Measurements from ENCODE around the gene MRPL36. TPM values are rescaled to one million over a fixed set of nuclear protein-coding genes. Genes with fewer than 3 reads are reported as not detected.
"Not testable (repeated sequence)": the region's sequence is repeated elsewhere in the genome, so short reads cannot be mapped to it uniquely, and the experiment has no call there.

The MRPL36 gene
- total RNA-seq (2014; rRNA removed; shearing (Covaris generic)): 26.6 and 39.9 TPM in 2 replicates

DNA sequence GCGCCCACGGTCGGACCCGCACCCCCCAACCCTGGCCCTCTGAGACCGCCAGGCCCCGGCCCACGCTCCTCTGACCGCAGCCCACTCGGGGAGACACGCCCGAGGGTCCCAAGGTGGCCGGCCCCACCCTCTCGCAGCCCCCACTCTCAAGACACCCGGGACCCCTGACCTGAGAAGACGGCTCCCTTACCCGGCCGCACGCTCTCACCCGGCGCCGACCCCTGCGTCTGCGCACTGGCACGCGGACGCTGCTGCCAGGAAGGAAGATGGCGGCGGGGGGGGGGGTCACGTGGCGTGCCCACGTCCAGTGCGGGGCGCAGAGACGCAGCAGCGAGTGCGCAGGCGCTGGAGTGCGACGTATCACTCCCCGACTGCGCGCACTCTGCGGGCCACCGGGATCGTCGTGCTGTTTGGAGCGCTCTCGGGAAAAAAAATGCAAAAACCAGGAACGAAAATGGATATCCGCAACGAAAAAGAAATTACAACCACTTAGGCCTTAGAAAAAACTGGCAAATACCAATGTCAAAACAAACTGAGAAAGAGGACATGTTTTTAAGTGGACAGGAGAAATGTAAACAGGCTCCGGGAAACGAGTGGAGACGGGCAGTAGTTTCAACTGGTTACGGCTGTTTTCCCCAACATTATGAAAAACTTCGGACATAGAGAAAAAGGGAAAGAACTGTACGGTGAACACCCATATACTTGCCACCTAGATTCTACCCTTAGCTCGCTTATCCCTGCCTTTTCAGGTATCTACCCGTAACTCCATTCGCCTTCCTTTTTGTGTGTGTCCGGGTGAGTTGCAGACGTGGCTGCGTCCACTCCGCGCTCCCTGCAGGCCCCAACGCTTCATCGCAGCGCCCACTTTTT lies at the start of gene MRPL36:
TSS of gene MRPL36 (minus strand) at position 236 of the 870 bp plus-strand sequence. CDS start 902 bp downstream, outside the sequence.
- peak; percentile 95 for DNase-seq (ENCODE audit: low read depth)

- DNase-seq (ENCODE audit: low read depth): no peak
These were observed 48.0 kb upstream of the MRPL36 start for GRCh38 chr5:1847611-1848010.

DNA sequence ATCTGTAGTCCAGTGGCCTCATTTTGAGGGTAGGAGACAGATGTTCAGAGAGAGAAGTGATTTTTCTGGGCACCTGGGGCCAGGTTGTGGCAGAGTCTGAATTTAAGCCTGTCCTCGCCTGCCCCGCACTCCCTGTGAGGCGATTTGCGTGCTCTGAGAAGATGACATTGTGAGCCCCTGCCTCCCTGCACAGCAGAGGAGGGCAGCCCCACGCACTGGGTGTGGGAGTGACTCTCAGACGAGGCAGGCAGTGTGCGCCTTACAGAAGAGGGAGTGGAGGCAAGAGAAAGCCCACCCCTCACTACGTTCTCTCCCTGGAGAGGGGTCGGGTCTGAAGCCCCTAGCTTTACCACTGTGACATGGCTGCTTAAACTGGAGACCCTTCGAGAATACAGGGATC lies 47.4 kb upstream of the MRPL36 start:
- no peak for DNase-seq (ENCODE audit: low read depth)

DNA sequence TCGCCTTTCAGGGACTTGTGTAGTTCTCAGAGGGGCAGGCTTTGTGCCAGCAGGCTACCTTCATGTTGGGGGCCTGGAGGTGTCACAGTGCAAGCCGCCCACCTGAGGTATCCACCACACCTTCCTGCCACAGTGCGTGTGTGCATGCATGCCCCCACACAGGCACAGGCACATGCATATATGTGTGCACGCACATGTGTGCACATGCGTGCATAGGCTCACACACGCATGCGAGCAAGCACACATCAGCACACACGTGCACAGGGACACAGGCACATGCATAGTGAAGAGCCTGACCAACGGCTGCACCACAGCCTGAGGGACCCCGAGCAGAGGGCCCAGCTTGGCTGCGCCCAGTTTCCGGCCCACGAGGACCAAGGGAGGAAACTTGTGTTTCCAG lies 46.9 kb upstream of the MRPL36 start:
- no peak for DNase-seq (ENCODE audit: low read depth)

- no peak for DNase-seq (ENCODE audit: low read depth)
These were observed 46.1 kb upstream of the MRPL36 start for GRCh38 chr5:1845696-1846095.

DNA sequence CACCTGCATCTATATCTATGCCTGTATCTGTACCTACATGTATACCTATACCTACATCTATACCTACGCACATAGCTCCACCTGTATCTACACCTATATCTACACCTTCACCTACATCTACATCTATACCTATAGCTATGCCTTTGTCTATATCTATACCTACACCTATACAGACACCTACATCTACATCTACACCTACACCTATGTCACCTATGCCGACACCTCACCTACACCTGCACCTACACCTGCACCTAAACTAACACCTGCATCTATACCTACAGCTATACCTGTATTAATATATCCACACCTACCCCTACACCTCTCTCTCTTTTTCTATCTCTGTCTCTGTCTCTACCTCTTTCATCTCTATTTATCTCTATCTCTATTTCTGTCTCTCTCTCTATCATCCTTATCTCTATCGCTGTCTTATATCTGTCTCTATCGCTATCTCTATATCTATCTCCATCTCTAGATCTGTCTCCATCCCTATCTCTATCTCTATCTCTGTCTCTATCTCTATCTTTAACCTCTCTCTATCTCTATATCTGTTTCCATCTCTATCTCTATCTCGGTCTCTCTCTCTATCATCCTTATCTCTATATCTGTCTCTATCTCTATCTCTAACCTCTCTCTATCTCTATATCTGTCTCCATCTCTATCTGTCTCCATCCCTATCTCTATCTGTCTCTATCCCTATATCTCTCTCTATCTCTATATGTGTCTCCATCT lies 45.2 kb upstream of the MRPL36 start:
- DNase-seq (ENCODE audit: low read depth): no peak

DNA sequence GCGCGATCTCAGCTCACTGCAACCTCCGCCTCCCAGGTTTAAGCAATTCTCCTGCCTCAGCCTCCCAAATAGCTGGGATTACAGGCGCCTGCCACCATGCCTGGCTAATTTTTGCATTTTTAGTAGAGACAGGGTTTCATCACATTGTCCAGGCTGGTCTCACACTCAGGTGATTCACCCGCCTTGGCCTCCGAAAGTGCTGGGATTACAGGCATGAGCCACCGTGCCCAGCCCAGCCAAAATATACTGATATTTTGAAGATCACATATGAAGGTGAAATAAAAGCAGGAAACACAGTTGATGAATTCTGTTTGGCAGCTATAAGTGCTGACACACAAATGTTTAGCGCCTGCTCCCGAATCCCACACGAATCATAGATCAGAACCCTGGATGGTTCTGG lies 44.1 kb upstream of the MRPL36 start:
- DNase-seq (ENCODE audit: low read depth): not testable (repeated sequence)

- DNase-seq (ENCODE audit: low read depth): no peak
These were observed 42.6 kb upstream of the MRPL36 start for GRCh38 chr5:1842004-1842819.

DNA sequence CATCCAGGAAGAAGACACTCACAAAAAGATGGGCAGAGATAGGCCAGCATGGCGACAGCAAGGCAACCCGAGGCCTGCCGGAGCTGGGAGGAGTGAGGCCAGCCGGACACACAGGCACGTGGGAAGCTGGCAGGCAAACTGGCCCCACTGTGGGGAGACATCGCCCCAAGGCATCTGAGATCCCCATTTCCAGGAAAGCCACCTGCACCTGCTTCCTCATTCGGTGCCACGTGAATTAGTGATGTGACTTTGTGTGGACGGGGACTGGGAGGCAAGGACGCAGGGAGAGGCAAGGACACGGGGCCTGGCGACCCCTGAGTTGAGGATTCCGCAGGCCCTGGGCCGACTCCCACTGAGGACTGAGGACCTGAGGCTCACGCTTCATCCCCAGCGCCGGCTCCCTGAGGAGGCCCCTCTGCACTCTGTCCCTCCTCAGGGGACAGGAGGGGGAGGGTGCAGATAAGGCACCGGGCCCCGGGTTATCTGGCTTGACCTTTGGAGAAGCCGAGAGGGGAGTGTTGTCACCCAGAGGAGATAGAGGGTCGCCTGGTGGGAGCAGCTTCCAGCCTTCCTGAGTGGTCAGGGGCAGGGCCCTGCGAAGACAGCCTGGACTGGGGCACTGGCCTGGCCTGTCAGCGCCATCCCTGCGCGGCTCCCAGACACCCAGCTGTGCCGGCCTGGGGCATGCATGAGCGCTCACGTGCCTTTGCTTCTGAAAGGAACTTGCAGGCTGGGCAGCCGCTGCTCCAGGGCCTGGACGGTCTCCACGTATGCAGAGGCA lies 41.3 kb upstream of the MRPL36 start:
- DNase-seq (ENCODE audit: low read depth): no peak

GRCh38 chr5:1840071-1840547 lies 40.5 kb upstream of the MRPL36 start:
- no peak for DNase-seq (ENCODE audit: low read depth)

DNA sequence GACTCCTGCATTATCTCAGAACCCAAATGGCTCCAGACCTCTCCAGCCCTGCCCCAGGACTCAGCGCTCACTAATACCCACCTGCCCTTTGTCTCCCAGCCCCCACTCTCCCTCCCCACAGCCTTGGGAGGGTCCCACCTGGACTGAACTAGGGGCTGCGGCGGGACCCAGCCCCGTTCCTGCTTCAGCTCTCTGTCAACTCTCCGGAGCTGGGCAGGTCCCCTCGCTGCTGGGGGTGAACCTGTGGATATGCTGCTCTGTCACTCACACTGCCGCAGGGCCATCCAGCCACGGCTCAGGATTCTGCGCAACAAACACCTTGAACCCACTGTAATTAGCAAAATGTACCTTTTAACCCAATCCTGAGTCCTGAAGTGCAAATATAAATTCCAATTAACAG lies 38.4 kb upstream of the MRPL36 start:
- DNase-seq (ENCODE audit: low read depth): no peak

DNA sequence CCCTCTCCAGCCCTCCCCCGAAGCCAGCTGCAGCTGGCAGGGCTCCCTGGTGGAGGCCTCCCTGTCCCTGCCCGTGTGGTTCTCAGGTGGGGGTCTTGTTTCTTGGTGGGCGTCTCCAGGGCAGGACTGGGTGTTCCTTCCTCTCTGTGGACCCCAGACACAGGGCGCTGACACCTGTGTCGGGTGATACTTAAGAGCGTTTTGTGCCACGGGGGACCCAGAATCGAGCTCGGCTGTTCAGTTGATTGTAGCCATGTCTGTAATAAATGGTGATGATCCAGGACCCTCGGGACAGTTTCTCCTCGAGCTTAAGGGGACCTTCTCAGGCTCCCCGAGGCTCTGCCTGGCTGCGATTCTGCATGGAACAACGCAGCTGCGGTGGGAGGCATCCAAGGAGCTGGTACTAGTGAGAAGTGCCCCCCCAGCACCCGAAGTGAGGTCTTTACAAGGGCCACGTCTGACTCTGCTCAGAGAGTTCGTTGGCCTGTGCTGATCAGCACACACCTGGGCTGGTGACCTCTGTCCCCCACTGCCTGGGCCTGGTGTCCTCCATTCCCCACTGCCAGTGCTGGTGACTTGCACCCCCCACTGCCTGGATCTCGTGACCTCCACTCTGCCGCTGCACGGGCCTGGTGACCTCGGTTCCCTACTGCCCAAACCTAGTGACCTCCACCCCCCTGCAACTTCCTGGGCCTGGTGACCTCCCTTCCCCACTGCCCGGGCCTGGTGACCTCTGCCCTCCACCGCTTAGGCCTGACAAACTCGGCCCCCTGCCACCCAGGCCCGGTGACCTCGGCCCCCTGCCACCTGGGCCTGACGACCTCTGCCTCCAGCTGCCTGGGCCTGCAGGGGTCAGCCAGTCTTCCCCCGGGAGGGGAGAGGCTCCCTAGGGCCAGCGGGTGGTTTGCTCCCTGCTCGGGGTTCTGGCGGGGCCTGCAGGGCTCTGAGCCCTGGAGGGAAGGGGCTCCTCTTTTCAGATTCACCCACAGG lies 37.5 kb upstream of the MRPL36 start:
- DNase-seq (ENCODE audit: low read depth): no peak

GRCh38 chr5:1836176-1836890 lies 36.7 kb upstream of the MRPL36 start:
- DNase-seq (ENCODE audit: low read depth): no peak

- DNase-seq (ENCODE audit: low read depth): no peak
These were observed 35.8 kb upstream of the MRPL36 start for GRCh38 chr5:1835431-1835830.

DNA sequence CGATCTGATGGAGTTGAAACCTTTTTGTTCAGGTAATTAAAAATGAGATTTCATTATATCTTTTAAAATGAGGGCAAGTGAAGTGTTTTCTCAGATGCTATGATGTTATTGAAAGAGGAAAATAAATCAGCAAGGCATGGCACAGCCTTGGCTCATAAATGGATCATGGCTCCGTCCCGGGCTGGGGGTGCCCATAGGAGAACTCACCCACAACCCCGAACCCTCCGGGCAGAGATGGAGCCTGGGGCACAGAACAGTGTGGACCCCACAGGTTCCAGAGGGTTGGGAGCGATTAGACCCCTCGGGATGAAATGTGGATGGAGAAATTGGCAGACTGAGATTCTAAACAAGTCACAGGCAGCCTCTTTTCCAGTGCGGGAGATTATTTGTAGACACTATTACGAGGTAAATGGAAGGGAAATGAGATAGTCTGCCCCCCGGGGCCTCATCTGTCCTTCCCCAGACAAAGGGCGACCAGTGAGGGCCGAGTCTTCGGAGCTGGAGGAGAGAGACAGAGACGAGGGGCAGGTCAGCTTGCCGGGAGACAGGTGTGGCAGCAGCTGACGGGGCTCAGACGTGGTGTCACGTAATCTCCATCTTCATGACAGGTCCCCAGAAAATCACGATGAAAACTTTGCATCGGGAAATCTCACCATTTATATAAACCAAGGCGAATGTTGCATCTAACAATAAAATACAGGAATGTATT lies 35.2 kb upstream of the MRPL36 start:
- no peak for DNase-seq (ENCODE audit: low read depth)

DNA sequence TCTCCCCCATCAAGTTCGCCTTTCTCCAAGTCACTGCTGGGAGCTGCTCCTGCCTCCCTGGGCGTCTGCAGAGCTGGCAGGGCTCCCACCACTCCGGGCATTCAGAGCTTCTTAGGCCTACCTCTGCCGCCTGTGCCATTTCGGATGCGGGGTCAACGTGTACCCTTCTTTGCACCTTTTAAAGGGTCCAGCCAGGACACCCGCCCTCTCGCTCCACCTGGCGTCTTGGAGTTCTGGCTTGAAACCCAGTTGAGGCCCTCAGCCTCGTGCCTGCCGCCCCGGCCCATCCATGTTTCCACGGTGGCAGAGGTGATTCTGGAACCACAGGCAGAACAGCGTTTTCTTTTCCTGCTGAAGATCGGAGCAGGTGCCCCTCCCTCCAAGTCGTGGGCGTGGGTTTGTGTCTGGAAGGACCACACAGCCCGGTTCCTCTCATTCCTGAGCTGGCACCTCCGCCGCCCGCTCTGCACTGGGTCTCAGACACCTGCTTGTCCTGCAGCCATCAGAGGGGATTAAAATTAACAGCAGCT lies 34.5 kb upstream of the MRPL36 start:
- DNase-seq (ENCODE audit: low read depth): no peak

GRCh38 chr5:1833264-1834021 lies 33.8 kb upstream of the MRPL36 start:
- no peak for DNase-seq (ENCODE audit: low read depth)
